Limb (tissue), 2 donors: ENCODE measurements around the gene PTRH1.
A peak's percentile ranks its signal among the peaks of the same experiment; 100 is the strongest.

Experiments
- DNase-seq, 2 donors: peaks; one replicate each; pipeline ENCODE4 v3.0.0-alpha.2; 2016; ENCODE audit errors: extremely low spot score in 2 of 2

Gene PTRH1

GRCh38 chr9:127697575-127697974, 17.9 kb downstream of the PTRH1 start:
- DNase-seq, result no peak

GRCh38 chr9:127694890-127695720, 20.4 kb downstream of the PTRH1 start:
- no peak for DNase-seq

GRCh38 chr9:127693697-127694096, 21.8 kb downstream of the PTRH1 start:
- no peak for DNase-seq

GRCh38 chr9:127693143-127693542, 22.3 kb downstream of the PTRH1 start:
- DNase-seq, result no peak

GRCh38 chr9:127692071-127692470, 23.4 kb downstream of the PTRH1 start:
- DNase-seq, result no peak

- DNase-seq, result no peak
These were observed 24.7 kb downstream of the PTRH1 start for GRCh38 chr9:127690735-127691134.

- no peak for DNase-seq
These were observed 26.0 kb downstream of the PTRH1 start for GRCh38 chr9:127689329-127690000.

- no peak for DNase-seq
These were observed 28.7 kb downstream of the PTRH1 start for GRCh38 chr9:127686461-127687393.

- no peak for DNase-seq
These were observed 30.9 kb downstream of the PTRH1 start for GRCh38 chr9:127684576-127684975.

- no peak for DNase-seq
These were observed 31.7 kb downstream of the PTRH1 start for GRCh38 chr9:127683723-127684122.

- DNase-seq, result no peak
These were observed 32.9 kb downstream of the PTRH1 start for GRCh38 chr9:127682351-127683136.

GRCh38 chr9:127680846-127681245, 34.6 kb downstream of the PTRH1 start:
- DNase-seq, result no peak

- no peak for DNase-seq
These were observed 35.2 kb downstream of the PTRH1 start for GRCh38 chr9:127680226-127680625.

- DNase-seq, result no peak
These were observed 36.0 kb downstream of the PTRH1 start for GRCh38 chr9:127679506-127679905.

- no peak for DNase-seq
These were observed 38.8 kb downstream of the PTRH1 start for GRCh38 chr9:127676638-127677037.

- DNase-seq, result no peak
These were observed 42.2 kb downstream of the PTRH1 start for GRCh38 chr9:127673234-127673633.

GRCh38 chr9:127667906-127668305, 47.6 kb downstream of the PTRH1 start:
- no peak for DNase-seq

GRCh38 chr9:127667127-127667844, 48.2 kb downstream of the PTRH1 start:
- no peak for DNase-seq

- DNase-seq, result peak in 1 of 2 donors; percentile 27
These were observed 50.6 kb downstream of the PTRH1 start for GRCh38 chr9:127664678-127665507.

GRCh38 chr9:127664324-127664677, 51.2 kb downstream of the PTRH1 start:
- no peak for DNase-seq
